ENCODE measurements around the gene WNK2.
"Not testable (repeated sequence)": the region's sequence is repeated elsewhere in the genome, so short reads cannot be mapped to it uniquely, and the experiment has no call there.

Gene WNK2

GRCh38 chr9:93354451-93354850, 170.5 kb downstream of the WNK2 start:
- H3K4me3 Mint-ChIP-seq = no peak overlapping the region
- H3K36me3 Mint-ChIP-seq (ENCODE audit: low read depth) = no peaks in the 10 kb centered on the region
- TF ChIP-seq CTCF (IDR thresholded peaks at IDR 0.05) = no peak
- DNase-seq = no peak
- no peak overlapping the region for H3K27ac Mint-ChIP-seq
- peaks cover 8% of the 10 kb centered on the region for H3K27me3 Mint-ChIP-seq (ENCODE audit: low read depth, poor library complexity)
- H3K4me1 Mint-ChIP-seq = no peaks in the 10 kb centered on the region
- H3K9me3 Mint-ChIP-seq = peaks cover 7% of the 10 kb centered on the region

GRCh38 chr9:93355827-93356226, 171.9 kb downstream of the WNK2 start:
- Mint-ChIP-seq H3K36me3 (ENCODE audit: low read depth) (no peaks in the 10 kb centered on the region), H3K4me3 (no peak overlapping the region)

GRCh38 chr9:93357649-93358048, 173.7 kb downstream of the WNK2 start:
- Mint-ChIP-seq H3K27me3 (ENCODE audit: low read depth, poor library complexity) (peaks cover 8% of the 10 kb centered on the region), H3K9me3 (peaks cover 38% of the 10 kb centered on the region), H3K4me1 (no peaks in the 10 kb centered on the region), H3K4me3 (no peak overlapping the region), H3K36me3 (ENCODE audit: low read depth) (no peaks in the 10 kb centered on the region), H3K27ac (no peak overlapping the region)
- no peak for TF ChIP-seq CTCF (IDR thresholded peaks at IDR 0.05)
- no peak for DNase-seq

More at GRCh38 chr9:93355827-93356226, 171.9 kb downstream of the WNK2 start:
- no peak for DNase-seq
- peaks cover 8% of the 10 kb centered on the region for H3K27me3 Mint-ChIP-seq (ENCODE audit: low read depth, poor library complexity)
- H3K27ac Mint-ChIP-seq = no peak overlapping the region
- no peak for TF ChIP-seq CTCF (IDR thresholded peaks at IDR 0.05)
- no peaks in the 10 kb centered on the region for H3K4me1 Mint-ChIP-seq
- H3K9me3 Mint-ChIP-seq = peaks cover 21% of the 10 kb centered on the region

GRCh38 chr9:93359907-93360306, 176.0 kb downstream of the WNK2 start:
- not testable (repeated sequence) for H3K36me3 Mint-ChIP-seq (ENCODE audit: low read depth); H3K27ac Mint-ChIP-seq; H3K4me3 Mint-ChIP-seq; H3K4me1 Mint-ChIP-seq; DNase-seq
- Mint-ChIP-seq H3K27me3 (ENCODE audit: low read depth, poor library complexity) (peaks cover 13% of the 10 kb centered on the region), H3K9me3 (peaks cover 56% of the 10 kb centered on the region)

GRCh38 chr9:93361995-93362394, 178.1 kb downstream of the WNK2 start:
- H3K27me3 Mint-ChIP-seq (ENCODE audit: low read depth, poor library complexity) = peaks cover 14% of the 10 kb centered on the region
- no peak overlapping the region for H3K4me3 Mint-ChIP-seq
- H3K9me3 Mint-ChIP-seq = peaks cover 59% of the 10 kb centered on the region
- DNase-seq = no peak
- H3K4me1 Mint-ChIP-seq = no peaks in the 10 kb centered on the region
- no peak overlapping the region for H3K27ac Mint-ChIP-seq
- no peak for TF ChIP-seq CTCF (IDR thresholded peaks at IDR 0.05)
- peaks cover 3% of the 10 kb centered on the region for H3K36me3 Mint-ChIP-seq (ENCODE audit: low read depth)

- no peak for TF ChIP-seq CTCF (IDR thresholded peaks at IDR 0.05)
- Mint-ChIP-seq H3K4me1 (no peaks in the 10 kb centered on the region), H3K27me3 (ENCODE audit: low read depth, poor library complexity) (peaks cover 18% of the 10 kb centered on the region), H3K4me3 (no peak overlapping the region), H3K36me3 (ENCODE audit: low read depth) (peaks cover 3% of the 10 kb centered on the region), H3K9me3 (peaks cover 47% of the 10 kb centered on the region), H3K27ac (no peak overlapping the region)
- DNase-seq = no peak
Measured at GRCh38 chr9:93364734-93365426, 180.9 kb downstream of the WNK2 start.
